Superior temporal gyrus (tissue), 1 donor: ENCODE measurements around the gene GEMIN5.
"Not testable (repeated sequence)": the region's sequence is repeated elsewhere in the genome, so short reads cannot be mapped to it uniquely, and the experiment has no call there.

ENCODE experiments used
- DNase-seq: peaks from one replicate; pipeline ENCODE4 v3.0.0-alpha.2; 2016; ENCODE audit errors: extremely low spot score

The GEMIN5 gene

GRCh38 chr5:154944716-154945115 is 6.7 kb upstream of the GEMIN5 start:
- no peak for DNase-seq

GRCh38 chr5:154943527-154943926 is 5.5 kb upstream of the GEMIN5 start:
- no peak for DNase-seq

- DNase-seq: peak; percentile 97
Observed at GRCh38 chr5:154940772-154941620, 3.0 kb upstream of the GEMIN5 start, which contains the start of gene MRPL22. Gene MRPL22, plus strand, starts transcription at chr5:154941073. Its CDS starts 38 bp downstream, at chr5:154941111.

GRCh38 chr5:154940375-154940771 is 2.4 kb upstream of the GEMIN5 start:
- no peak for DNase-seq

GRCh38 chr5:154939387-154939786 is 1.4 kb upstream of the GEMIN5 start:
- not testable (repeated sequence) for DNase-seq

- no peak for DNase-seq
Observed at GRCh38 chr5:154937186-154937717, 759 bp downstream of the GEMIN5 start.

- DNase-seq: no peak
Observed at GRCh38 chr5:154934881-154935280, 3.1 kb downstream of the GEMIN5 start.

- no peak for DNase-seq
Observed at GRCh38 chr5:154933537-154933936, 4.5 kb downstream of the GEMIN5 start.

GRCh38 chr5:154923441-154924430 is 14.3 kb downstream of the GEMIN5 start:
- no peak for DNase-seq

GRCh38 chr5:154917757-154918156 is 20.3 kb downstream of the GEMIN5 start:
- no peak for DNase-seq

- DNase-seq: no peak
Observed at GRCh38 chr5:154916874-154917273, 21.1 kb downstream of the GEMIN5 start.

- not testable (repeated sequence) for DNase-seq
Observed at GRCh38 chr5:154905601-154906000, 32.4 kb downstream of the GEMIN5 start.

- no peak for DNase-seq
Observed at GRCh38 chr5:154901913-154902312, 36.1 kb downstream of the GEMIN5 start.

GRCh38 chr5:154901276-154901675 is 36.7 kb downstream of the GEMIN5 start:
- DNase-seq: no peak

- DNase-seq: no peak
Observed at GRCh38 chr5:154900066-154900465, 37.9 kb downstream of the GEMIN5 start.

GRCh38 chr5:154899151-154899816 is 38.7 kb downstream of the GEMIN5 start:
- no peak for DNase-seq

GRCh38 chr5:154898210-154898609 is 39.8 kb downstream of the GEMIN5 start:
- no peak for DNase-seq

- no peak for DNase-seq
Observed at GRCh38 chr5:154896562-154897165, 41.3 kb downstream of the GEMIN5 start.

- DNase-seq: no peak
Observed at GRCh38 chr5:154895606-154896561, 42.1 kb downstream of the GEMIN5 start.

GRCh38 chr5:154893381-154893780 is 44.6 kb downstream of the GEMIN5 start:
- DNase-seq: no peak
